Parathyroid adenoma (tissue), 2 donors: ENCODE results near the gene PLA2G4B.

ENCODE experiments used
- H2AFZ ChIP-seq: fragments of 300-600 bp; sonication (generic); one replicate; pipeline ENCODE4 v1.7.0; 2017; ENCODE audit warnings: antibody characterized with exemption, mild to moderate bottlenecking
- H3K27ac ChIP-seq: fragments of 300-600 bp; sonication (generic); one replicate; pipeline ENCODE4 v1.7.0; 2017
- H3K27me3 ChIP-seq: fragments of 300-600 bp; sonication (generic); one replicate; pipeline ENCODE4 v1.7.0; 2017; ENCODE audit warnings: low read length; ENCODE audit not compliant: control insufficient read depth, insufficient read depth
- H3K36me3 ChIP-seq: fragments of 300-600 bp; sonication (generic); one replicate; pipeline ENCODE4 v1.7.0; 2017; ENCODE audit warnings: low read length; ENCODE audit not compliant: control insufficient read depth, insufficient read depth
- H3K4me1 ChIP-seq: fragments of 300-600 bp; sonication (generic); one replicate; pipeline ENCODE4 v1.7.0; 2017; ENCODE audit warnings: control low read depth
- H3K4me2 ChIP-seq: fragments of 300-600 bp; sonication (generic); one replicate; pipeline ENCODE4 v1.7.0; 2017; ENCODE audit warnings: low read length
- H3K4me3 ChIP-seq: fragments of 300-600 bp; sonication (generic); one replicate; pipeline ENCODE4 v1.7.0; 2017; ENCODE audit warnings: low read depth, low read length
- H3K79me2 ChIP-seq: fragments of 300-600 bp; sonication (generic); one replicate; pipeline ENCODE4 v1.7.0; 2017; ENCODE audit warnings: control low read depth
- H3K9ac ChIP-seq: fragments of 300-600 bp; sonication (generic); one replicate; pipeline ENCODE4 v1.7.0; 2017; ENCODE audit warnings: mild to moderate bottlenecking
- H3K9me3 ChIP-seq: fragments of 300-600 bp; sonication (generic); one replicate; pipeline ENCODE4 v1.7.0; 2017; ENCODE audit warnings: low read length; ENCODE audit not compliant: control insufficient read depth
- TF ChIP-seq, protein P1 (sequence below): fragments of 300-600 bp; sonication (generic); IDR thresholded peaks from one replicate; pipeline ENCODE4 v1.7.0; 2017; ENCODE audit warnings: antibody characterized with exemption, mild to moderate bottlenecking
- donor health status: primary hyperparathyroidism.

Gene PLA2G4B

DNA sequence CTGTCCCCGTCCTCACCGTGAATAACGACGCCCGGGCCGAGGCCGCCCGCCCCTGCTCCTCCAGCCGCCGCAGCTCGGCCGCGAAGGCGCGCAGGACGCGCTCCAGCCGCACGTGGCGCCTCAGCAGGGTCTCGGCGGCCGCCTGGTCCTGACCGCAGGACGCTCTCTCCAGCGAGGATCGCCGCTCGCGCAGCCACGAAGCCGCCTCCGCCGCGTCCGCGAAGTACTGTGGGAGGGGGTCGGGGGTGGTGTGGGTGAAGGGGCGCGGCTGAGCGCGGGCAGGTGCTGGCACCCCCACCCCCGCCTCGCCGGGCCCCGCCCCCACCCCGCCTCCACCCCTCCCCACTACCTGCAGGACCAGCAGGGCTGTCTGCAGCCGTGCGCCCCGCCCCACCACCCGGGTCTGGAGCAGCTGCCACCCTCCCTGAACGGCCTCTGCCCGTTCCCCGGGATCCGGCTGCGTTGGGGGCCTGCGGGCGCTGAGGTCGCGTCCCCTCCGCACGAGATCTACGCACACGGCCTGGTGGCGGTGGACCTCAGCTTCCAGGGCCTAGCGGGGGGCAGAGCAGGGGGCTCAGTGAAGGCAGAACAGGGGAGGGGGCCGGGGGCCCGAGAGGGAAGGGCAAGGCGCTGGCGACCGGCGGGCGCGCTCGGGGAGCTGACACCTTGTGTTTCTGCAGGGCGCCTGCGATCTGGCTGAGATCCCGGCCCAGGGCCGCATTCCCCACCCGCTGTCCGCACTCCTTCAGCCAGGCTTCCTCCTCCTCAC lies 43.5 kb downstream of the PLA2G4B start:
- H2AFZ ChIP-seq: peak overlapping the region; percentile 73
- H3K9me3 ChIP-seq: no peaks in the 10 kb centered on the region
- H3K36me3 ChIP-seq: no peaks in the 10 kb centered on the region
- H3K4me1 ChIP-seq: no peaks in the 10 kb centered on the region
- no peak overlapping the region for H3K27ac ChIP-seq
- peak overlapping the region; percentile 55 for H3K4me2 ChIP-seq
- no peaks in the 10 kb centered on the region for H3K79me2 ChIP-seq
- peak overlapping the region; percentile 34 for H3K4me3 ChIP-seq
- no peak overlapping the region for H3K9ac ChIP-seq
- TF ChIP-seq, protein P1, sequence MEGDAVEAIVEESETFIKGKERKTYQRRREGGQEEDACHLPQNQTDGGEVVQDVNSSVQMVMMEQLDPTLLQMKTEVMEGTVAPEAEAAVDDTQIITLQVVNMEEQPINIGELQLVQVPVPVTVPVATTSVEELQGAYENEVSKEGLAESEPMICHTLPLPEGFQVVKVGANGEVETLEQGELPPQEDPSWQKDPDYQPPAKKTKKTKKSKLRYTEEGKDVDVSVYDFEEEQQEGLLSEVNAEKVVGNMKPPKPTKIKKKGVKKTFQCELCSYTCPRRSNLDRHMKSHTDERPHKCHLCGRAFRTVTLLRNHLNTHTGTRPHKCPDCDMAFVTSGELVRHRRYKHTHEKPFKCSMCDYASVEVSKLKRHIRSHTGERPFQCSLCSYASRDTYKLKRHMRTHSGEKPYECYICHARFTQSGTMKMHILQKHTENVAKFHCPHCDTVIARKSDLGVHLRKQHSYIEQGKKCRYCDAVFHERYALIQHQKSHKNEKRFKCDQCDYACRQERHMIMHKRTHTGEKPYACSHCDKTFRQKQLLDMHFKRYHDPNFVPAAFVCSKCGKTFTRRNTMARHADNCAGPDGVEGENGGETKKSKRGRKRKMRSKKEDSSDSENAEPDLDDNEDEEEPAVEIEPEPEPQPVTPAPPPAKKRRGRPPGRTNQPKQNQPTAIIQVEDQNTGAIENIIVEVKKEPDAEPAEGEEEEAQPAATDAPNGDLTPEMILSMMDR: no peak
- H3K27me3 ChIP-seq: no peaks in the 10 kb centered on the region

GRCh38 chr15:41882689-41883483 lies 44.2 kb downstream of the PLA2G4B start:
- no peaks in the 10 kb centered on the region for H3K79me2 ChIP-seq
- H3K4me2 ChIP-seq: peak overlapping the region; percentile 55
- H2AFZ ChIP-seq: peak overlapping the region; percentile 73
- no peaks in the 10 kb centered on the region for H3K27me3 ChIP-seq
- H3K36me3 ChIP-seq: no peaks in the 10 kb centered on the region
- no peak overlapping the region for H3K27ac ChIP-seq
- H3K4me3 ChIP-seq: peak overlapping the region; percentile 34
- H3K9me3 ChIP-seq: no peaks in the 10 kb centered on the region
- H3K9ac ChIP-seq: no peak overlapping the region
- no peaks in the 10 kb centered on the region for H3K4me1 ChIP-seq
- TF ChIP-seq, protein P1: no peak

DNA sequence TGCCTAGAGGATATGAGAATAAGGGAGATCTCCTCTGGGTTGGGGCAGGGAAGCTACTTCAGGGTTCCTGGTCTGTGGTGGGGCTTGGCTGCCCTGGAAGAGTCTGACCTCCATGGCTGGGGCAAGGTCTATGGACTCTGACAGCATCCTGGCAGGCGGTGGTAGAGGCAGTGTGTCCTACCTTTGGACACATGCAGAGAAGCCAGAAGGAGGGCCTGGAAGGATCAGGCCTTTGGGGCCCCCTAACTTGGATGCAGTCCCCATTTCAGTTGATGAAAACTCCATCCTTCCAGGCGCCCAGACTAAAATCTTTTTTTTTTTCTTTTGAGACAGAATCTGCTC lies 44.8 kb downstream of the PLA2G4B start:
- no peaks in the 10 kb centered on the region for H3K79me2 ChIP-seq
- H3K9me3 ChIP-seq: no peaks in the 10 kb centered on the region
- no peaks in the 10 kb centered on the region for H3K27me3 ChIP-seq
- no peaks in the 10 kb centered on the region for H3K36me3 ChIP-seq
- H3K9ac ChIP-seq: no peak overlapping the region
- H3K4me2 ChIP-seq: no peak overlapping the region
- TF ChIP-seq, protein P1: no peak
- no peak overlapping the region for H3K27ac ChIP-seq
- H3K4me3 ChIP-seq: no peak overlapping the region
- H2AFZ ChIP-seq: no peak overlapping the region
- H3K4me1 ChIP-seq: no peaks in the 10 kb centered on the region

GRCh38 chr15:41884458-41884857 lies 45.8 kb downstream of the PLA2G4B start:
- H2AFZ ChIP-seq: no peak overlapping the region

More at GRCh38 chr15:41884458-41884857, 45.8 kb downstream of the PLA2G4B start:
- Histone ChIP-seq H3K36me3 (no peaks in the 10 kb centered on the region), H3K9me3 (no peaks in the 10 kb centered on the region), H3K79me2 (no peaks in the 10 kb centered on the region), H3K9ac (no peak overlapping the region), H3K4me3 (no peak overlapping the region), H3K27ac (no peak overlapping the region), H3K4me2 (no peak overlapping the region), H3K4me1 (no peaks in the 10 kb centered on the region), H3K27me3 (no peaks in the 10 kb centered on the region)
- TF ChIP-seq, protein P1: no peak
